Nephron (organoid): ENCODE measurements around the gene CRYGA.

ENCODE experiments used
- H3K27ac Mint-ChIP-seq, 3 experiments: 2 replicates each; pipeline ENCODE4 v1.8.0; 2020; ENCODE audit warnings: mixed read lengths in 3 of 3, mild to moderate bottlenecking in 2 of 3, moderate library complexity in 1 of 3
- H3K27me3 Mint-ChIP-seq: 2 replicates; pipeline ENCODE4 v1.8.0; 2021; ENCODE audit warnings: low read depth, mild to moderate bottlenecking, moderate library complexity, mixed read lengths
- H3K36me3 Mint-ChIP-seq: 2 replicates; pipeline ENCODE4 v1.8.0; 2020; ENCODE audit warnings: low read depth, mixed read lengths
- H3K4me1 Mint-ChIP-seq: 2 replicates; pipeline ENCODE4 v1.8.0; 2020; ENCODE audit warnings: mixed read lengths
- H3K4me3 Mint-ChIP-seq, 3 experiments: 2 replicates each; pipeline ENCODE4 v1.8.0; 2020; ENCODE audit warnings: mild to moderate bottlenecking in 3 of 3, mixed read lengths in 3 of 3, moderate library complexity in 2 of 3
- H3K9me3 Mint-ChIP-seq: 2 replicates; pipeline ENCODE4 v1.8.0; 2020; ENCODE audit warnings: mixed read lengths
- TF ChIP-seq, protein P1 (sequence below), 3 experiments: fragments of 200-600 bp; sonication (generic); IDR thresholded peaks; one replicate each; pipeline ENCODE4 v1.5.0; 2021; ENCODE audit warnings: antibody characterized with exemption in 3 of 3; ENCODE audit not compliant: unreplicated experiment in 3 of 3

Gene CRYGA, protein sequence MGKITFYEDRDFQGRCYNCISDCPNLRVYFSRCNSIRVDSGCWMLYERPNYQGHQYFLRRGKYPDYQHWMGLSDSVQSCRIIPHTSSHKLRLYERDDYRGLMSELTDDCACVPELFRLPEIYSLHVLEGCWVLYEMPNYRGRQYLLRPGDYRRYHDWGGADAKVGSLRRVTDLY

DNA sequence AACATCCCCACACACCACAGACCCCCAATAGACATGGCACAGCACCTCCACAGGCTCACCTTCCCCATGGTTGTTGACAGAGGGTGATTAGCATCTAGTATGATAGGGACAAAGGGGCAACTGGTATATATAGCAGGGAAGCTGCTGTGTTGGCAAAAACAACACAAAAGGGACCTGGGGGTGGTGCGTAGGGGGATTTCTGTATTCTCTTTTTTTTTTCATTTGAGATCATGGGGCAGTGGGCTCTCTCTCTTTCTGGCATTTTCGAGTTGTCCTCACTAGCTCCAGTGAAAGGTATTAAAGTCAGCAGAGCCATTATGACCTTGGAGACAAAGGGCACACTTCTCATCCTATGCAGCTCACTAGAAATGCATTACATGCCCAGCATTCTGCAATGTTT is at the start of gene CRYGA:
Gene CRYGA, minus strand, starts transcription at position 101 of the 400 bp plus-strand sequence. Its CDS starts 33 bp downstream, at position 68.
- H3K9me3 Mint-ChIP-seq: no peaks in the 10 kb centered on the region
- H3K4me1 Mint-ChIP-seq: no peaks in the 10 kb centered on the region
- H3K36me3 Mint-ChIP-seq: no peaks in the 10 kb centered on the region
- no peak within 1 kb of the TSS for H3K4me3 Mint-ChIP-seq
- no peaks in the 10 kb centered on the region for H3K27me3 Mint-ChIP-seq
- TF ChIP-seq, protein P1, sequence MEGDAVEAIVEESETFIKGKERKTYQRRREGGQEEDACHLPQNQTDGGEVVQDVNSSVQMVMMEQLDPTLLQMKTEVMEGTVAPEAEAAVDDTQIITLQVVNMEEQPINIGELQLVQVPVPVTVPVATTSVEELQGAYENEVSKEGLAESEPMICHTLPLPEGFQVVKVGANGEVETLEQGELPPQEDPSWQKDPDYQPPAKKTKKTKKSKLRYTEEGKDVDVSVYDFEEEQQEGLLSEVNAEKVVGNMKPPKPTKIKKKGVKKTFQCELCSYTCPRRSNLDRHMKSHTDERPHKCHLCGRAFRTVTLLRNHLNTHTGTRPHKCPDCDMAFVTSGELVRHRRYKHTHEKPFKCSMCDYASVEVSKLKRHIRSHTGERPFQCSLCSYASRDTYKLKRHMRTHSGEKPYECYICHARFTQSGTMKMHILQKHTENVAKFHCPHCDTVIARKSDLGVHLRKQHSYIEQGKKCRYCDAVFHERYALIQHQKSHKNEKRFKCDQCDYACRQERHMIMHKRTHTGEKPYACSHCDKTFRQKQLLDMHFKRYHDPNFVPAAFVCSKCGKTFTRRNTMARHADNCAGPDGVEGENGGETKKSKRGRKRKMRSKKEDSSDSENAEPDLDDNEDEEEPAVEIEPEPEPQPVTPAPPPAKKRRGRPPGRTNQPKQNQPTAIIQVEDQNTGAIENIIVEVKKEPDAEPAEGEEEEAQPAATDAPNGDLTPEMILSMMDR (IDR thresholded peaks at IDR 0.05; ENCODE audit: unreplicated experiment in 3 of 3): no peak
- H3K27ac Mint-ChIP-seq: no peak within 1 kb of the TSS

DNA sequence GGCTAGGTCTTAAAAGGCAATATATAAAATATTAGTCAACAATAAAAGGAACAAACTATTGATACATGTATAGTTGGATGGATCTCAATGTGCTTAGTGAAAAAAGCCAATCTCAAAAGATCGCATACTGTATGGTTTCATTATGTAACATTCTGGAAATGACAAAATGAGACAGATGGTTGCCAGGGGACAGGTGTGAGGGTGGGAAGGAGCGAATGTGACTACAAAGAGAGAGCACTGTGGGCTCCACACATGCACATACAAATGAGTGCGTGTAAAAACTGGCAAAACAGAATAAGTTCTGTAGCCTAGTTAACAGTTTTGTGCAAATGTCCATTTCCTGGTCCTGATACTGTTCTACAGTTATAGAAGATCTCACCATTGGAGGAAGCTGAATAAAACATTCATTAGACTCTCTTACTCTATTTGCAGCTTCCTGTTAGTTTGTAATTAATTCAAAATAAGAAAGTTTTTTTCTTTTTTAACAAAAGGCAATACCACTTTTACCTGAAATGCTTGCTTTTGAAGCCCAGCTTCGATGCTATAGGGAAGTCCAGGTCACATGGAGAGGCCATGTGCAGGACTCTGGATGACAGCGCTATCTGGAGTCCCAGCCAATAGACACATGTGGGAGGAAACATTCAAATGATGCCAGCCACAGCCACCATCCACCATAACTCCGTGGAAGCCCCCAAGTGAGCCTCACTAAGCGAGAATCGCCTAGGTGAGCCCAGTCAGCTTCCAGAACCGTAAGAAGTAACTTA is 47.5 kb upstream of the CRYGA start:
- no peaks in the 10 kb centered on the region for H3K9me3 Mint-ChIP-seq
- H3K36me3 Mint-ChIP-seq: no peaks in the 10 kb centered on the region
- H3K27ac Mint-ChIP-seq: no peak overlapping the region
- H3K4me3 Mint-ChIP-seq: no peak overlapping the region
- TF ChIP-seq, protein P1 (IDR thresholded peaks at IDR 0.05; ENCODE audit: unreplicated experiment in 3 of 3): no peak
- H3K27me3 Mint-ChIP-seq: peaks cover 4% of the 10 kb centered on the region
- no peaks in the 10 kb centered on the region for H3K4me1 Mint-ChIP-seq

DNA sequence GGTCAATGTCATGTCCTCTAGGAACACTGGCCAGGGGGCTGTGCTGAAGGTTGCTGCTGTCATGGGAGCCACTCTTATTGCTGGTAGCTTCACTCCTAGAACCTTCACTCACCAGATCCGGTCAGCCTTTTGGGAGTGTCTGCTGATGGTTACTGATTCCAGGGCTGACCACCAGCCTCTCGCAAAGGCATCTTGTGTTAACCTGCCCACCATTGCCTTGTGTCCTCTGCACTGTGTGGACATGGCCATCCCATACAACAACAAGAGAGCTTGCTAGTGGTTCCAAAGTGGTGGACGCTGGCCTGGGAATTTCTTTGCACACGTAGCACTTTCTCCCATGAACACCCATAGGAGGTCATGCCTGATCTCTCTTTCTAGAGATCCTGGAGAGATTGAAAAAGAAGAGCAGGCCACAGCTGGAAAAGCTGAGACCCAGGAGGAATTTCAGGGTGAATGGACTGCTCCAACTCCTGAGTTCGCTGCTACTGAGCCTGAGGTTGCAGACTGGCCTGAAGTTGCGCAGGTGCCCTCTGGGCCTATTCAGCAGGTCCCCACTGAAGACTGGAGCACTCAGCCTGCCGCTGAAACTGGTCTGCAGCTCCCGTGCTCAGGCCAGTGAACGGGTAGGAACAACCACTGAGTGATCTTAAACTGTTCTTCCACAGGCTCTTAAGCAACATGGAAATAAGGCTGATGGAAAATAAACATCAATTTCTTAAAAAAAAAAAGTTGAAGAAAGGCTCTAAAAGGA is 45.1 kb upstream of the CRYGA start:
- no peaks in the 10 kb centered on the region for H3K9me3 Mint-ChIP-seq
- peaks cover 8% of the 10 kb centered on the region for H3K27me3 Mint-ChIP-seq
- no peaks in the 10 kb centered on the region for H3K4me1 Mint-ChIP-seq
- TF ChIP-seq, protein P1 (IDR thresholded peaks at IDR 0.05; ENCODE audit: unreplicated experiment in 3 of 3): no peak
- no peaks in the 10 kb centered on the region for H3K36me3 Mint-ChIP-seq
- no peak overlapping the region for H3K27ac Mint-ChIP-seq
- H3K4me3 Mint-ChIP-seq: no peak overlapping the region

DNA sequence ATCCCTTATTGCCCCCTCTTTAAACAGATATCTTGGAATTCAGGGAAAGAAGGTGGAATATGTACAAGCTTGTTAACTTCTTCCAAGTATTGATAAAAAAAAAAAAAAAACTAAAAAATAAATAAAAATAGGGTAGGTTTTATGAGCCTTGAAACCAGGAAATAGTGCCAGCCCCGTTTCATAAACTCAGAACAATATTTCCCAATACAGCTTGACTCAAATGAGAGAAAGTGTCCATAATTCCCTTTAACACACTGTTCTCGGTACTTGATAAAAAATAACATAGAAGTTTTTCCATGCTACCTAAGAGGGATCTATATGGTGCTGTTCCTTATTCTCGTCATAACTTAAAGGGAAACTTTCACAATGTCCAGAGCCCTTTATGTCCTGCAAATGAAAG is 44.4 kb upstream of the CRYGA start:
- H3K4me3 Mint-ChIP-seq: no peak overlapping the region
- no peaks in the 10 kb centered on the region for H3K9me3 Mint-ChIP-seq
- H3K4me1 Mint-ChIP-seq: no peaks in the 10 kb centered on the region
- no peak overlapping the region for H3K27ac Mint-ChIP-seq
- H3K36me3 Mint-ChIP-seq: no peaks in the 10 kb centered on the region
- peaks cover 8% of the 10 kb centered on the region for H3K27me3 Mint-ChIP-seq
- TF ChIP-seq, protein P1 (IDR thresholded peaks at IDR 0.05; ENCODE audit: unreplicated experiment in 3 of 3): no peak

DNA sequence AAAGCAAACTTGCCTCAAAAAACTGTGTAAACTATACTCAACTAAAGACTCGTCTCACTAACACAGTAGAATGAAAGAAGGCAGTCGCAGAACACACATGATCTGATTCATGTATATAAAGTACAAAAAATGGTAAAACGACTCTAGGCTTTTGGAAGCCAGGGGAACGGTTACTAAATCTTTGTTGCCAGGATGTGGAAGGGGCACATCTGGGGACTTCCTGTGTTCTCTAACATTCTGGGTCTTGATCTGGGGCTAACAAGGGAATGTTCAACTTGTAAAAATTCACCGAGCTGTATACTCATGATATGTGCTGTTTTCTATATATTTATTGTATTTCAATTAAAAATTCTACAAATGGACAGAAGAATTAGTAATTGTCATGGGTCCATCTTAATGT is 40.8 kb upstream of the CRYGA start:
- Mint-ChIP-seq H3K36me3 (no peaks in the 10 kb centered on the region), H3K27ac (no peak overlapping the region), H3K4me1 (no peaks in the 10 kb centered on the region), H3K9me3 (no peaks in the 10 kb centered on the region), H3K27me3 (peaks cover 8% of the 10 kb centered on the region), H3K4me3 (no peak overlapping the region)
- TF ChIP-seq, protein P1 (IDR thresholded peaks at IDR 0.05; ENCODE audit: unreplicated experiment in 3 of 3): no peak
